Right lobe of liver (tissue), 4 donors: ENCODE results near the gene LRRC45.

ENCODE experiments used
- CTCF ChIP-seq, 4 donors: fragments of 200-600 bp in 3 of 4; fragments of 450-650 bp in 1 of 4; IDR thresholded peaks; one replicate each; pipeline versions ENCODE4 v1.5.1 to v1.8.0; 2016 to 2022; ENCODE audit warnings: antibody characterized with exemption in 4 of 4, mild to moderate bottlenecking in 2 of 4
- POLR2A ChIP-seq: fragments of 450-650 bp; IDR thresholded peaks from one replicate; pipeline ENCODE4 v1.6.1; 2017; ENCODE audit warnings: antibody characterized with exemption, mild to moderate bottlenecking
- donor health status: DM: no; HTN: no; CAD: no.
- donor health status: DM: no; HTN: no; CAD: no.
- donor health status: DM: no; HTN: yes; CAD: no.

GRCh38 chr17:82047379-82047778, 24.3 kb downstream of the LRRC45 start:
- TF ChIP-seq CTCF (IDR thresholded peaks at IDR 0.05) (no peak), POLR2A (no peak)
